Activated T-cell treated with anti-CD3 and anti-CD28 coated beads for 48 hours (primary cell): ENCODE results near the gene DIP2C.
"Not testable (repeated sequence)": the region's sequence is repeated elsewhere in the genome, so short reads cannot be mapped to it uniquely, and the experiment has no call there.

Experiments used
- DNase-seq: peaks from one replicate; pipeline ENCODE4 v3.0.0-alpha.2; 2020; ENCODE audit warnings: low read depth

The DIP2C gene

GRCh38 chr10:693506-693905 is 4.0 kb upstream of the DIP2C start:
- no peak for DNase-seq

GRCh38 chr10:692682-693351 is 3.3 kb upstream of the DIP2C start:
- DNase-seq, result no peak

GRCh38 chr10:691216-691615 is 1.7 kb upstream of the DIP2C start:
- no peak for DNase-seq

- DNase-seq, result no peak
These were observed 1.1 kb upstream of the DIP2C start for GRCh38 chr10:690372-691161.

GRCh38 chr10:689121-689451 is 382 bp downstream of the DIP2C start:
- no peak for DNase-seq

- no peak for DNase-seq
These were observed 952 bp downstream of the DIP2C start for GRCh38 chr10:688312-689120.

GRCh38 chr10:687583-688311 is 1.7 kb downstream of the DIP2C start:
- DNase-seq, result no peak

DNA sequence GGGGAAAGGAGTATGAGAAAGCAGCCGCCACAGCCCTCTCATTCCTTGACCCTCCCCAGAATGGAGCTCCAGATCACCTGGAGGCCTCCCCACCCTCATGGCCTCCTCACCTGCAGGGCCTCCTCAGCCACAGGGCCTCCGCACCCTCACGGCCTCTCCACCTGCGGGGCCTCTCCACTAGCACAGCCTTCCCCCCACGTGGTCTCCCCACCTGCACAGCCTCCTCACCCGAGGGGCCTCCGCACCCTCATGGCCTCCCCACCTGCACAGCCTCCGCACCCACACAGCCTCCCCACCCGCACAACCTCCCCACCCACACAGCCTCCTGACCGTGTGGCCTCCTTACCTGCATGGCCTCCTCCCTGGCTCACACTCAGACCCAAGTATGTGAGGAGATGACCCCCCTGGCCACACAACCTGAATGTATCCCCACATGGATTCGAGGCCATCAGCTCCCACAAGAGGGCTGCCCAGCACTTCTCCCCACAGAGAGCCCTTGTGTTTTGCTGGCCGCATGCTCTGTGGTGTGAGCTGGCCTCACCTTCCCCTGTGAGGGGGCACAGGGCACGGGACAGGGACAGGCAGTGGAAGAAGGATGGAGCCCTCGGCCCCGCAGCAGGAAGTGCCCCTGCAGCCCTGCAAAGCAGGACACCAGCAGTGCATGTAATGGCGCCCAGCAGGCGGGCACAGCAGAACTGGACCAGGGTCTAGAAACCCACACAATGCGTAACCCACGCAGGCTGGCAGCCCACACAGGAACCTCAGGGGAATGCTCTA is 3.1 kb downstream of the DIP2C start:
- DNase-seq, result no peak

- no peak for DNase-seq
These were observed 3.9 kb downstream of the DIP2C start for GRCh38 chr10:685613-686012.

DNA sequence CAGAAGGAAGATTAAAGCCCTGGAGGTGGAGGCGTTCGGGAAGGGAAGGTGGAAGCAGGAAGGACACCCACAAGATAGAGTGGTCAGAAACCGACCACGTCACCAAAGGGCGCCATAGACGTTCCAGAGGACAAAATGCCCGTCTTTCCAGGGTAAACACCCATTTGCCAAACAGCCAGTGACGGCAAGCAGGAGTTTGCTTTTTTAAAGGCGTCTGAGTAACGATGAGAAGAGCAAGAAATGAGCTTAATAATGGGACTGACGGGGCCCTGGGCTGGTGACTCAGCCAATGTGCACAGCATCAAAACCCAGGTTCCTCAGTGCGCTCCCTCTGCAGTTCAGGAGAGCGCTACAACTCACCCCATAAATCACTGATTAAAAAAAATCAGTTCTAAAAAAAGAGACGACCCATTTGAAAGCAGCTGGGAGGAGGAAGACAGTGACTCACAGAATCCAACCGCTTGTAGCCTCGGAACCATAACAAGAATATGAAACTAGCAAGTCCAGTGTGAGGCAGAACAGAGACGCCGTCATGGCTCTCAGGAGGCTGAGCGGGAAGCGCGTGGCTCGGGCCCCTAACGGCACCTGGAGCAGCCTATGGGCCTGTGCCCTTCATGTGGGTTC is 5.9 kb downstream of the DIP2C start:
- no peak for DNase-seq

- no peak for DNase-seq
These were observed 6.5 kb downstream of the DIP2C start for GRCh38 chr10:682931-683447.

GRCh38 chr10:681670-682318 is 7.7 kb downstream of the DIP2C start:
- no peak for DNase-seq

- DNase-seq, result no peak
These were observed 8.7 kb downstream of the DIP2C start for GRCh38 chr10:680745-681144.

DNA sequence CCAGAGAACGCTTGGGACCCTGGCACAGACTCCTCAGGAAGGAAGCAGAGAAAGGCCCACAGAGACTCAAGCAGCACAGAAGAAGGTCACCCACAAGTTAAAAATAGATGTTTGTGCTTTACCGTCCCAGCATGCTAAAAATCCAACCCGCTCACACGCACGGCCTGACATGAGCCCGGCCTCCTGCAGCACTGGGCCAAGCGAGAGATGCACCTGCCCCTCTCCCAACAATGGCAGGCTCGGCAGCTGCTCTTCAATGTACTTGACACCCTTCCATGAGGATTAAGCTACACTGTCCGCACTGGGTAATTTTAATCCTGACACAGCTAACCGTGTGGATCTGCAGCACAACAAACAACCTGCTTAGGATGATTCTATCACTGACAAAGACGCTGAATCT is 9.3 kb downstream of the DIP2C start:
- DNase-seq, result no peak

DNA sequence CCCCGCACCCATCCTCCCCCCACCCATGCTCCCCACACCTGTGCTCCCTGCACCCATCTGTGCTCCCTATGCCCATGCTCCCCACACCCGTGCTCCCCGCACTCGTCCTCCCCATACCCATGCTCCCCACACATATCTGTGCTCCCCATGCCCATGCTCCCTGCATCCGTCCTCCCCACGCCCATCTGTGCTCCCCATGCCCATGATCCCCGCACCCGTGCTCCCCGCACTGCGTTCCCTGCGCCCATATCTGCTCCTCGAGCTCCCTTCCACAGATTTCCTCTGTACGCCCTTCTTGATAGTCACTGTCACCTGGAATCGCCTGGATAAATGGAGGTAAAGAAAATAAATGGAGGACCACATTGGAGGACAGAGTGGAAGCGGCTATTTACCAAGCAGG is 9.9 kb downstream of the DIP2C start:
- DNase-seq, result no peak

DNA sequence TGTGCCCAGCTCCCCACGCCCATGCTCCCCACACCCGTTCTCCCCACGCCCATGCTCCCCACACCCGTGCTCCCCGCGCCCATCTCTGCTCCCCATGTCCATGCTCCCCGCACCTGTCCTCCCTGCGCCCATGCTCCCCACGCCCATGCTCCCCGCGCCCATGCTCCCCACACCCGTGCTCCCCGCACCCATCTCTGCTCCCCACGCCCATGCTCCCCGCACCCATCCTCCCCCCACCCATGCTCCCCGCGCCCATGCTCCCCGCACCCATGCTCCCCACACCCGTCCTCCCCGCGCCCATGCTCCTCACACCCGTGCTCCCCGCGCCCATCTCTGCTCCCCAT is 10.8 kb downstream of the DIP2C start:
- not testable (repeated sequence) for DNase-seq

DNA sequence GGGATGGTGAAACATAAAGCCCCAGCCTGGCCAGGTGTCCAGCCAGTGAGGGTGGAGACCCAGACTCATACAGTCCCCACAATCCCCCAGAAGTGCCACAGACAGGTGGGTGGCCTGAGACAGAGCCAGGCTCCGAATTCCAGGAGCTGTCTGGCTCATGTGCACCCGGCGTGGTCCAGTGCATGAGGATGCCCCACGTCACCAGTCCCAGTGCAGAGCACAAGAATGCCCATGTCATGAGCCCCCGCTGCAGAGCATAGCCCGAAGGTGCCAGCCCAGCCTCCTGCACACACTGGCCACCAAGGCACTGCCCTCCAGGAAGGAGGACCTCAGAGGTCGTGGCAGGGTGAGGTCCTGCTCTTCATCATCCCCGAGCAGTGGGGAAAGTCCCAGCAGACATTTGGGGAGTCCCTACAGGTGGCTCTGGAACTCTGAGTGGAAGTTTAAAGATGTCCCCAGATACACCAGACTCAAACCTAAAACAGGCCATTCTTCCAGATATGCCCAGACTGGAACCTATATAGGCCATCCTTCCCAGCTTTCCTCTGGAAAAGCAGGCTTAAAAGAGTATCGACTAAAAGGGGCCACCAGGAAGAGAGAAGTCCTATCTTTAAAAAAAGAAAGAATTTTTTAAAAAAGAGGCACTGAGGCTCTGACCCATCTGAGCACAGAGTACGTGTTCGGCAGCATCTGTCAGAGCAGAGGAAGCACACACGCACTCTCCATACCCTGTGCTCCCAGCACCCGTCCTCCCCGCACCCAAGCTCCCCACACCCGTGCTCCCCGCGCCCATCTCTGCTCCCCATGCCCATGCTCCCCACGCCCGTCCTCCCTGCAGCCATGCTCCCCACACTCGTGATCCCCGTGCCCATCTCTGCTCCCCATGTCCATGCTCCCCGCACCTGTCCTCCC is 11.5 kb downstream of the DIP2C start:
- DNase-seq, result no peak

DNA sequence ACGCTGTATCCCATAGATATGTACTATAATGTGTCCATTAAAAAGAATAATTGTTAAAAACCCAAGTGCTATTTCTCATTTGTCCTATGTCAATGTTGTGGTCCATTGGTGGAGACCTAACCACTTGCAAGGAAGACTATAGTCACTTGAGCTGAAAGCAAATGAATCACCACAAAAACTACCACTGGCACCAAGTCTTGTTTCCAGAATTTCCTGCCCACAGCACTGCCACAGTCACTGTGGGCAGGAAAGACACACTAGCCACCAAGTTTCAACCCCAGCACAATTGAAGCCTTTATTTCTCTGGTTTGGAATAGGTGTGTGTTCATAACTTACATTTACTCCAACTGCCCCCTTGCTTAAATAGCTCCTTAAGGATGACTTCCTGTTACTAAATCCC is 12.4 kb downstream of the DIP2C start:
- DNase-seq, result no peak

DNA sequence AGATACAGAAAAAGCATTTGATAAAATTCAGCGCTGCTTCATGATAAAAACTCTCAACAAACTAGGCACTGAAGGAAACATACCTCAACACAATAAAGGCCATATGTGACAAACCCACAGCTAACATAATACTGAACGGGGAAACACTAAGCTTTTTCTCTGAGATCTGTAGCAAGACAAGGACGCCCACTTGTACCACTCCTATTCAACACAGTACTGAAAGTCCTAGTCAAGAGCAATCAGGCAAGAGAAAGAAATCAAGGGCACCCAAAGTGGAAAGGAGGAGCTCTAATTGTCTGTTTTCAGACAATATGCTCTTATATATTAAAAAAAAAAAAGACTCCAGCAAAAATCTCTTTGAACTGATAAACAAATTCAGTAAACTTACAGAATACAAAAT is 13.3 kb downstream of the DIP2C start:
- no peak for DNase-seq
